ENCODE data around the gene RHBDL1.
"Not testable (repeated sequence)": the region's sequence is repeated elsewhere in the genome, so short reads cannot be mapped to it uniquely, and the experiment has no call there.

The RHBDL1 gene

GRCh38 chr16:707062-707538 is 31.6 kb downstream of the RHBDL1 start:
- Mint-ChIP-seq H3K4me1 (peaks cover 10% of the 10 kb centered on the region), H3K9me3 (no peaks in the 10 kb centered on the region), H3K4me3 (no peak overlapping the region), H3K27ac (no peak overlapping the region), H3K27me3 (peaks cover 85% of the 10 kb centered on the region), H3K36me3 (no peaks in the 10 kb centered on the region)
- ATAC-seq, result no peak

- H3K4me1 Mint-ChIP-seq, result peaks cover 6% of the 10 kb centered on the region
- peaks cover 76% of the 10 kb centered on the region for H3K27me3 Mint-ChIP-seq
These were observed 32.5 kb downstream of the RHBDL1 start for GRCh38 chr16:708019-708418.

GRCh38 chr16:708959-709358 is 33.5 kb downstream of the RHBDL1 start:
- Mint-ChIP-seq H3K27me3 (peaks cover 70% of the 10 kb centered on the region), H3K4me1 (peaks cover 7% of the 10 kb centered on the region), H3K4me3 (no peak overlapping the region), H3K36me3 (no peaks in the 10 kb centered on the region), H3K27ac (no peak overlapping the region), H3K9me3 (no peaks in the 10 kb centered on the region)
- no peak for ATAC-seq

More at GRCh38 chr16:708019-708418, 32.5 kb downstream of the RHBDL1 start:
- ATAC-seq, result no peak
- H3K27ac Mint-ChIP-seq, result no peak overlapping the region
- no peak overlapping the region for H3K4me3 Mint-ChIP-seq
- no peaks in the 10 kb centered on the region for H3K9me3 Mint-ChIP-seq
- no peaks in the 10 kb centered on the region for H3K36me3 Mint-ChIP-seq

GRCh38 chr16:709566-710499 is 34.4 kb downstream of the RHBDL1 start:
- Mint-ChIP-seq H3K4me1 (peaks cover 14% of the 10 kb centered on the region), H3K4me3 (no peak overlapping the region), H3K36me3 (no peaks in the 10 kb centered on the region), H3K27ac (no peak overlapping the region), H3K27me3 (peaks cover 68% of the 10 kb centered on the region), H3K9me3 (no peaks in the 10 kb centered on the region)
- no peak for ATAC-seq

- Mint-ChIP-seq H3K27ac (no peak overlapping the region), H3K36me3 (no peaks in the 10 kb centered on the region), H3K9me3 (no peaks in the 10 kb centered on the region), H3K4me1 (peaks cover 14% of the 10 kb centered on the region), H3K27me3 (peaks cover 68% of the 10 kb centered on the region), H3K4me3 (no peak overlapping the region)
- no peak for ATAC-seq
These were observed 35.1 kb downstream of the RHBDL1 start for GRCh38 chr16:710500-711075.

- Mint-ChIP-seq H3K4me1 (peaks cover 16% of the 10 kb centered on the region), H3K36me3 (no peaks in the 10 kb centered on the region), H3K27me3 (peaks cover 68% of the 10 kb centered on the region)
These were observed 35.6 kb downstream of the RHBDL1 start for GRCh38 chr16:711084-711483.

GRCh38 chr16:711548-712320 is 36.3 kb downstream of the RHBDL1 start:
- Mint-ChIP-seq H3K4me1 (peaks cover 16% of the 10 kb centered on the region), H3K36me3 (no peaks in the 10 kb centered on the region), H3K27me3 (peaks cover 68% of the 10 kb centered on the region), H3K4me3 (no peak overlapping the region), H3K9me3 (no peaks in the 10 kb centered on the region), H3K27ac (no peak overlapping the region)
- peak; percentile 72 for ATAC-seq

More at GRCh38 chr16:711084-711483, 35.6 kb downstream of the RHBDL1 start:
- Mint-ChIP-seq H3K9me3 (no peaks in the 10 kb centered on the region), H3K4me3 (no peak overlapping the region), H3K27ac (no peak overlapping the region)
- no peak for ATAC-seq

GRCh38 chr16:712740-713250 is 37.3 kb downstream of the RHBDL1 start:
- H3K4me3 Mint-ChIP-seq, H3K9me3 Mint-ChIP-seq, H3K27ac Mint-ChIP-seq, H3K36me3 Mint-ChIP-seq, ATAC-seq: not testable (repeated sequence)
- Mint-ChIP-seq H3K27me3 (peaks cover 58% of the 10 kb centered on the region), H3K4me1 (peaks cover 16% of the 10 kb centered on the region)

- H3K27ac Mint-ChIP-seq, result no peak overlapping the region
- H3K4me1 Mint-ChIP-seq, result peaks cover 19% of the 10 kb centered on the region
- H3K9me3 Mint-ChIP-seq, result no peaks in the 10 kb centered on the region
- no peak overlapping the region for H3K4me3 Mint-ChIP-seq
- no peak for ATAC-seq
- peaks cover 46% of the 10 kb centered on the region for H3K27me3 Mint-ChIP-seq
- H3K36me3 Mint-ChIP-seq, result no peaks in the 10 kb centered on the region
These were observed 38.6 kb downstream of the RHBDL1 start for GRCh38 chr16:714079-714478.

GRCh38 chr16:714558-715476 is 39.3 kb downstream of the RHBDL1 start, which contains the start of gene METRN:
METRN (plus strand) TSS chr16:715118; CDS start chr16:715290, 172 bp downstream.
- peak within 1 kb of the TSS; percentile 39 for H3K4me3 Mint-ChIP-seq
- H3K27ac Mint-ChIP-seq, result no peak within 1 kb of the TSS
- ATAC-seq, result peak; percentile 93
- H3K4me1 Mint-ChIP-seq, result peaks cover 26% of the 10 kb centered on the region
- H3K9me3 Mint-ChIP-seq, result no peaks in the 10 kb centered on the region
- no peaks in the 10 kb centered on the region for H3K36me3 Mint-ChIP-seq
- H3K27me3 Mint-ChIP-seq, result peaks cover 38% of the 10 kb centered on the region

GRCh38 chr16:715477-716199 is 40.2 kb downstream of the RHBDL1 start:
- Mint-ChIP-seq H3K4me1 (peaks cover 34% of the 10 kb centered on the region), H3K27me3 (peaks cover 30% of the 10 kb centered on the region), H3K4me3 (no peak overlapping the region), H3K36me3 (no peaks in the 10 kb centered on the region), H3K27ac (no peak overlapping the region), H3K9me3 (no peaks in the 10 kb centered on the region)
- ATAC-seq, result peak; percentile 22

GRCh38 chr16:716200-716568 is 40.7 kb downstream of the RHBDL1 start:
- Mint-ChIP-seq H3K9me3 (no peaks in the 10 kb centered on the region), H3K27ac (no peak overlapping the region), H3K4me3 (peak overlapping the region; percentile 54), H3K27me3 (peaks cover 25% of the 10 kb centered on the region), H3K36me3 (no peaks in the 10 kb centered on the region), H3K4me1 (peaks cover 35% of the 10 kb centered on the region)
- ATAC-seq, result no peak

- H3K27ac Mint-ChIP-seq, result no peak overlapping the region
- H3K36me3 Mint-ChIP-seq, result no peaks in the 10 kb centered on the region
- ATAC-seq, result no peak
- H3K4me3 Mint-ChIP-seq, result peak overlapping the region; percentile 54
- H3K9me3 Mint-ChIP-seq, result no peaks in the 10 kb centered on the region
- peaks cover 36% of the 10 kb centered on the region for H3K4me1 Mint-ChIP-seq
- peaks cover 20% of the 10 kb centered on the region for H3K27me3 Mint-ChIP-seq
These were observed 41.4 kb downstream of the RHBDL1 start for GRCh38 chr16:716768-717325.

Data from stimulated activated memory B cell treated with anti-CD40 and anti-IgM and Interleukin-4, amounts not matched to agents 10 μg/mL and 1 μg/mL and 100 μg/mL, for 72 hours (primary cell).